Activated CD8-positive, alpha-beta memory T cell treated with anti-CD3 and anti-CD28 coated beads for 36 hours (primary cell): ENCODE data around the gene SIAH2. TPM values are rescaled to one million over a fixed set of nuclear protein-coding genes. Genes with fewer than 3 reads are reported as not detected.

Experiments used
- CTCF ChIA-PET: fragments of 350-600 bp; sonication (Branson Sonifier 250); formaldehyde crosslinking; loops from one replicate; lab custom pipeline; 2021; ENCODE audit warnings: antibody characterized with exemption; lab: Charles Lee
- POLR2A ChIA-PET: fragments of 350-600 bp; sonication (Branson Sonifier 250); formaldehyde crosslinking; loops from one replicate; lab custom pipeline; 2021; ENCODE audit warnings: antibody characterized with exemption; lab: Charles Lee
- total RNA-seq, 2 experiments: library from RNA; stranded (reverse); gene quantifications; one replicate each; pipeline ENCODE4 v1.2.3, GENCODE V29; 2021

SIAH2 gene
- total RNA-seq, 2 experiments from 2014 or later: 107 to 109 TPM

DNA sequence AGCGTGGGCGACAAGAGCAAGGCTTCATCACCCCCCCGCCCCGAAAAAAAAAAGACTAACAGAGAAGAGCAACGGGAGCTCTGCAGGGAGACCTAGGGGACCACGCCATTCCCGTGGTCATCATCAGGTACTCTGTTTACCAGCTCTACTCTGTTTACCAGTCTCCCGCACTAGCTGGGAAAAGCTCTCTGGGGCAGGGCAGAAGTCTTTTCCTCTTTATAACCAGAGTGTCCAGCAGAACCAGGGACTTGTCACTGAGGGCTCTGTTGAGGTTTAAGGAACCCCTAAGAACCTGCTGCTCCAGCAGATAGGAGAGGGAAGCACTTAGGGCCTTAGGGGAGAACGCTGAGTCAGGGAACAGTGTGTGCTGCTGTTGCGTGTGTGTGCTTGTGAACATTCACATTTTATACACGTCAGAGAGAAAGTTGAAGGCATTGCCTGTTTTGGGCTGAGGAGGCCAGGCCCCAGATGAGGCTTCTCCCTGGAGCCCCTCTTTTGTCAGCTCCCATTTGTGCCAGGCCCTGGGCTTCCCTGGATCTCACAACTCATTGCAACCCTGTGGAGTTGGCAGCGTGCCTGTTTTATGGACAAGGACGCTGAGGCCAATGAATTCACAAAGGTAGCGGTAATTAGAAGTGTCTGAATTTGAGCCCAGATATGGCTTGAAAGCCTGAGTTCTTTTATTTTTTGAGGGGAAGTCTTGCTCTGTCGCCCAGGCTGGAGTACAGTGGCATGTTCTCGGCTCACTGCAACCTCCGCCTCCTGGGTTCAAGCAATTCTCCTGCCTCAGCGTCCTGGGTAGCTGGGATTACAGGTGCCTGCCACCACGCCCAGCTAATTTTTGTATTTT, 35.1 kb downstream of the SIAH2 start:
- ChIA-PET POLR2A (interaction anchor here (1.0 kb wide), 1 partner anchor 36 kb away, joined by 3 read pairs; no protein-coding TSS in a partner anchor), CTCF (interaction anchor here (1.2 kb wide), 1 partner anchor 137 kb away, joined by 3 read pairs; no protein-coding TSS in a partner anchor)

- POLR2A ChIA-PET: no interaction called here
- CTCF ChIA-PET: interaction anchor here (0.9 to 1.3 kb wide), 2 partner anchors 10 to 62 kb away, joined by 3 read pairs; no protein-coding TSS in a partner anchor
Measured at GRCh38 chr3:150725548-150725947, 37.4 kb downstream of the SIAH2 start.

- CTCF ChIA-PET: interaction anchor here (0.8 to 1.1 kb wide), 3 partner anchors 33 to 141 kb away, joined by 3 to 4 read pairs (median 3); no protein-coding TSS in a partner anchor
- POLR2A ChIA-PET: interaction anchor here (0.5 kb wide), 1 partner anchor 17 kb away, joined by 4 read pairs; no protein-coding TSS in a partner anchor
Measured at GRCh38 chr3:150723946-150724345, 39.0 kb downstream of the SIAH2 start.

GRCh38 chr3:150722267-150722666, 40.7 kb downstream of the SIAH2 start:
- POLR2A ChIA-PET: interaction anchor here (1.1 to 1.4 kb wide), 2 partner anchors 41 to 66 kb away, joined by 4 to 5 read pairs; no protein-coding TSS in a partner anchor

GRCh38 chr3:150721285-150722130, 41.5 kb downstream of the SIAH2 start:
- POLR2A ChIA-PET: interaction anchor here (0.6 to 1.4 kb wide), 3 partner anchors 42 to 139 kb away, joined by 4 to 5 read pairs (median 4); no protein-coding TSS in a partner anchor
- CTCF ChIA-PET: interaction anchor here (0.6 to 2.3 kb wide), 10 partner anchors 18 to 152 kb away, joined by 3 to 8 read pairs (median 3); partner anchors contain the start of genes ERICH6 and SIAH2

More at GRCh38 chr3:150722267-150722666, 40.7 kb downstream of the SIAH2 start:
- CTCF ChIA-PET: interaction anchor here (0.6 to 2.3 kb wide), 5 partner anchors 19 to 151 kb away, joined by 3 to 8 read pairs (median 5); partner anchors contain the start of gene ERICH6

DNA sequence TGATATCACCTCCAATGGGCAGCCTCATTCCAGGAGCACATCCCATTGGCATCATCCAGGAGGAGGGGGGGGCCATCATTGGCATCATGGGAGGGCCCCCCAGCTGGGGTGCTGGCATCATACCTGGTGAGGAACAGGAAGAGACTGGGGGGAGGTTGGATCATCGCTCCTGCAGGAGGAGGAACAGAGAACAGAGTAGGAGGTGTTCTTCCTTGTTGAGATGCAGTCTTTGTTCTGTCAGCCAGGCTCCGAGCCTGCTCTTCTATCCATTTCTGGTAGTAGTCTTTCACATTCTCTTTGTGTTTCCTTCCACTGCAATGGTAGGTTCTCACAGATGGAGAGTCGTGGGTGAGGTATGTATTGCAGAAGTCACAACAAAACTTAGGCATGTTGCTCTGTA, 42.5 kb downstream of the SIAH2 start:
- CTCF ChIA-PET: interaction anchor here (0.7 to 2.3 kb wide), 5 partner anchors 17 to 94 kb away, joined by 3 to 8 read pairs (median 4); partner anchors contain the start of genes ERICH6 and SIAH2
- POLR2A ChIA-PET: no interaction called here

DNA sequence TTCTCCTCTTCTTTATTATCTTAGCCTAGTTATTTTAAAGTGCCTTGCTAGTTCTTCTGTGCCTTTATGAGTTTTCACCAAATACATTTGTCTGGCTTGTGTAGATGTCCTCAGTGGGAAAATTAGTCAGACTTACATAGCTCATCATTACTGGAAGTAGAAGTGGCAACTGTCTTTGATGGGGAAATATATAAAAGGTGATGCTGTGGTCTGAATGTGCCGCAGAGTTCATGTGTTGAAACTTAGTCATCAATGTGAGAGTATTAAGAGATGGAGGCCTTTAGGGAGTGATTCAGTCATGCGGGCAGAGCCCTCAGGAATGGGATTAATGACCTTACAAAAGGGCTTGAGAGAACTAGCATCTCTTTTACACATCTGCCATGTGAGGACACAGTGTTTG, 52.9 kb downstream of the SIAH2 start:
- ChIA-PET POLR2A (no interaction called here), CTCF (no interaction called here)

GRCh38 chr3:150703756-150704344, 59.1 kb downstream of the SIAH2 start, which contains the start of gene ERICH6:
ERICH6 (minus strand) TSS chr3:150703920; CDS start chr3:150703898, 22 bp downstream.
- CTCF ChIA-PET: interaction anchor here (0.7 to 1.5 kb wide), 6 partner anchors 9 to 405 kb away, joined by 3 to 7 read pairs (median 3); no protein-coding TSS in a partner anchor
- POLR2A ChIA-PET: interaction anchor here (0.6 to 1.2 kb wide), 9 partner anchors 14 to 295 kb away, joined by 3 to 10 read pairs (median 4); partner anchors contain the start of genes SELENOT and SIAH2

- ChIA-PET CTCF (interaction anchor here (0.7 to 1.5 kb wide), 4 partner anchors 10 to 59 kb away, joined by 3 to 7 read pairs (median 3); no protein-coding TSS in a partner anchor), POLR2A (interaction anchor here (0.9 to 1.2 kb wide), 7 partner anchors 56 to 294 kb away, joined by 3 to 10 read pairs (median 6); partner anchors contain the start of genes SELENOT and SIAH2)
Measured at GRCh38 chr3:150703299-150703755, 59.6 kb downstream of the SIAH2 start.

- POLR2A ChIA-PET: no interaction called here
- CTCF ChIA-PET: no interaction called here
Measured at GRCh38 chr3:150699068-150699639, 63.8 kb downstream of the SIAH2 start.

DNA sequence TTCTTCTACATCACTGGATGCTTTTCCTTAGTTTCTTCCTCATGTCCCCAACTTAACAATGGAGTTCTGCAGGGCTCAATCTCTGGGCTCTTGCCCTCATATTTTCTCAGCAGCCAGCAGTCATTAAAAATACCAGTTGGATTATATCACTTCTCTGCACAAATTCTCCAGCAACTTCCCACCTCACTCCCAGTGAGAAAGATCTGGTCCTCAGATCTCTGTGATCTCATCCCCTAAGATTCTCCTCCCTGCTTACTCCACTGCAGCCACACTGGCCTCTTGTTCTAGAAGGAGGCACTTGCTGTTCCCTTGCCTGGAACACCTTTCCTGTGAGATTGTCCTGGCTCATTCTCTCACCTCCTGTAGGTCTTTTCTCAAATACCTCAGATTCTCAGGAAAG, 65.3 kb downstream of the SIAH2 start:
- CTCF ChIA-PET: no interaction called here

GRCh38 chr3:150691414-150692040, 71.4 kb downstream of the SIAH2 start:
- POLR2A ChIA-PET: no interaction called here
- CTCF ChIA-PET: no interaction called here

More for the DNA sequence above, 65.3 kb downstream of the SIAH2 start:
- POLR2A ChIA-PET: no interaction called here

Other genes with a start within 250 kb of the SIAH2 start
- gene SERP1, start 216.7 kb downstream of the SIAH2 start, total RNA-seq: 100 to 1,000 TPM; 129 to 133 TPM
- gene EIF2A, start 216.4 kb downstream of the SIAH2 start, total RNA-seq: 100 to 1,000 TPM; 130 to 137 TPM
- gene SELENOT, start 159.8 kb downstream of the SIAH2 start, total RNA-seq: 100 to 1,000 TPM; 136 to 138 TPM
- not detected for gene ERICH6, start 59.2 kb downstream of the SIAH2 start, total RNA-seq
- gene MINDY4B, start 142.3 kb upstream of the SIAH2 start, total RNA-seq: not detected
- not detected for gene CLRN1, start 209.6 kb upstream of the SIAH2 start, total RNA-seq